ENCODE measurements around the gene BMAL1. TPM values are rescaled to one million over a fixed set of nuclear protein-coding genes. Genes with fewer than 3 reads are reported as not detected.

Gene BMAL1
- total RNA-seq, 1 experiment from 2014 or later, result 19.9 TPM

Other genes starting within 250 kb of the BMAL1 start
- 99.8 and 117 TPM in 2 replicates for gene BTBD10, start 185.4 kb downstream of the BMAL1 start, total RNA-seq (2014; rRNA removed; shearing (Covaris generic))
- not detected in 2 replicates for gene PTH, start 218.2 kb downstream of the BMAL1 start, total RNA-seq (2014; rRNA removed; shearing (Covaris generic))